ENCODE results near the gene SH3D19. TPM values are rescaled to one million over a fixed set of nuclear protein-coding genes. Genes with fewer than 3 reads are reported as not detected.
A peak's percentile ranks its signal among the peaks of the same experiment; 100 is the strongest.

SH3D19 gene
- total RNA-seq, 1 donor from 2014 or later: 32.4 TPM

DNA sequence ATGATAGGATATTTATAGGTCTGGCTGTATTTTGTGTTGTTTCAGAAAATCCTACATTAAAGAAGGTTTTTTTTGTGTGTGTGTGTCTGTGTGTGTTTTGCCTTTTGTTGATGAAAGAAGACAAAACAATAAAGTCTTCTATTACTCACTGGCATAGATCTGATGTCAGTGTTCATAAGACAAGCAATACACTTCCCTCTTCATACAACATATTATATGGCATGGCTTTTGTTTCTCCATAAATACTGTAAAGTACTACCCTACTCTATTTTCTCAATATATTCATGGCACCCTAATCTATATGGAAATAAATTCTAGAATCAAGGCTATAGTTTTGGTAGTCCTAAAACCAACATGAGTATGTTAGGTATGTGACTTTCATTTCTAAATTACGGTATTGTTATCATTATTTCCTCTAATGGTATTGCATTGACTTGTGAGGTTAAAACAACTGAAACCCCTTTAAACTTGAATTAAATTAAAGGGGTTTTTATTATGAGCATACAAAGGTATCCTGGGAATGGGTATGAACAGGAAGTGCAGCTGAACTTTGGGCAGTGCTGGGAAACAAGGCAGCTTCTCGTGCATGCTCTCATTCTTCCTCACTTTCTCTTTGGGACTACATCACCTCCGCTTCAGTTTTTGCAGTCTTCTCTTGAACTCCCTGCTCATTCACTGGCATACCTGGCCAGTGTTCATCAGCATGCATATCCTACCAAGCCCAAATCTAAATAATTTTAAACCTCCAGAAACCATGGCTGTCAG, 119.0 kb downstream of the SH3D19 start:
- DNase-seq (ENCODE audit: extremely low spot score, unreplicated experiment): no peak
- Mint-ChIP-seq H3K4me3 (ENCODE audit: unreplicated experiment) (no peak overlapping the region), H3K27me3 (ENCODE audit: unreplicated experiment) (no peaks in the 10 kb centered on the region), H3K9me3 (ENCODE audit: unreplicated experiment) (no peaks in the 10 kb centered on the region), H3K4me1 (ENCODE audit: unreplicated experiment) (peaks cover 33% of the 10 kb centered on the region), H3K27ac (ENCODE audit: unreplicated experiment) (no peak overlapping the region), H3K36me3 (ENCODE audit: unreplicated experiment) (no peaks in the 10 kb centered on the region)
- TF ChIP-seq CTCF (IDR thresholded peaks at IDR 0.05): no peak

GRCh38 chr4:151205722-151206121, 119.7 kb downstream of the SH3D19 start:
- Mint-ChIP-seq H3K4me3 (ENCODE audit: unreplicated experiment) (no peak overlapping the region), H3K36me3 (ENCODE audit: unreplicated experiment) (no peaks in the 10 kb centered on the region), H3K27me3 (ENCODE audit: unreplicated experiment) (no peaks in the 10 kb centered on the region), H3K4me1 (ENCODE audit: unreplicated experiment) (peaks cover 33% of the 10 kb centered on the region), H3K27ac (ENCODE audit: unreplicated experiment) (no peak overlapping the region), H3K9me3 (ENCODE audit: unreplicated experiment) (no peaks in the 10 kb centered on the region)
- no peak for TF ChIP-seq CTCF (IDR thresholded peaks at IDR 0.05)
- no peak for DNase-seq (ENCODE audit: extremely low spot score, unreplicated experiment)

- no peaks in the 10 kb centered on the region for H3K36me3 Mint-ChIP-seq (ENCODE audit: unreplicated experiment)
- H3K4me1 Mint-ChIP-seq (ENCODE audit: unreplicated experiment): peaks cover 33% of the 10 kb centered on the region
- H3K27ac Mint-ChIP-seq (ENCODE audit: unreplicated experiment): peak overlapping the region; percentile 56
- no peaks in the 10 kb centered on the region for H3K9me3 Mint-ChIP-seq (ENCODE audit: unreplicated experiment)
- no peak overlapping the region for H3K4me3 Mint-ChIP-seq (ENCODE audit: unreplicated experiment)
- TF ChIP-seq CTCF (IDR thresholded peaks at IDR 0.05): no peak
- H3K27me3 Mint-ChIP-seq (ENCODE audit: unreplicated experiment): no peaks in the 10 kb centered on the region
- no peak for DNase-seq (ENCODE audit: extremely low spot score, unreplicated experiment)
Measured at GRCh38 chr4:151204925-151205524, 120.4 kb downstream of the SH3D19 start.

GRCh38 chr4:151202851-151203455, 122.5 kb downstream of the SH3D19 start:
- Mint-ChIP-seq H3K9me3 (ENCODE audit: unreplicated experiment) (no peaks in the 10 kb centered on the region), H3K4me3 (ENCODE audit: unreplicated experiment) (no peak overlapping the region), H3K27me3 (ENCODE audit: unreplicated experiment) (no peaks in the 10 kb centered on the region), H3K4me1 (ENCODE audit: unreplicated experiment) (peaks cover 33% of the 10 kb centered on the region), H3K27ac (ENCODE audit: unreplicated experiment) (peak overlapping the region; percentile 42), H3K36me3 (ENCODE audit: unreplicated experiment) (no peaks in the 10 kb centered on the region)
- no peak for DNase-seq (ENCODE audit: extremely low spot score, unreplicated experiment)
- TF ChIP-seq CTCF (IDR thresholded peaks at IDR 0.05): no peak

DNA sequence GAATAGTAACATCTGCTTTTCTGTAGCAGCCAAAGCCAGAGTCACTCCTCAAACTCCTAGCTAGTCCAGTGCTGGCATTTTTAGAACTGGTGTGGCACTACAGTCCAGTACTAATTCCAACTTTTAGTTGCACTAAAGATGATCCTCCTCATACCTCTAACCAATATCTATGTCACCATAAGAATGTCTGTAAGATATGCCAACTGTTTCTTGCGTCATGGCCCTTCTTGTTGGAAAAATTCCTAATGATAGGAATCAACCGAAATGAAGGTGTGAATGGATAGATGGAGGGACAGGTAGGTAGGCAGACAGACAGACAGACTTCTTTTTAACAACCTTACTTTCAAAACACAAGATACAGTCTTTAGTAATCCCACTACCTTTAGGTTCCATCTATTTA, 123.0 kb downstream of the SH3D19 start:
- H3K27me3 Mint-ChIP-seq (ENCODE audit: unreplicated experiment): no peaks in the 10 kb centered on the region
- H3K9me3 Mint-ChIP-seq (ENCODE audit: unreplicated experiment): no peaks in the 10 kb centered on the region
- peak overlapping the region; percentile 42 for H3K27ac Mint-ChIP-seq (ENCODE audit: unreplicated experiment)
- H3K4me3 Mint-ChIP-seq (ENCODE audit: unreplicated experiment): no peak overlapping the region
- no peaks in the 10 kb centered on the region for H3K36me3 Mint-ChIP-seq (ENCODE audit: unreplicated experiment)
- no peak for TF ChIP-seq CTCF (IDR thresholded peaks at IDR 0.05)
- H3K4me1 Mint-ChIP-seq (ENCODE audit: unreplicated experiment): peaks cover 33% of the 10 kb centered on the region
- DNase-seq (ENCODE audit: extremely low spot score, unreplicated experiment): no peak
